Renal cortical epithelial cell (primary cell): ENCODE data around the gene LRRC43. TPM values are rescaled to one million over a fixed set of nuclear protein-coding genes. Genes with fewer than 3 reads are reported as not detected.
A peak's percentile ranks its signal among the peaks of the same experiment; 100 is the strongest.

ENCODE experiments used
- DNase-seq: peaks from one replicate; pipeline ENCODE4 v3.0.0-alpha.2; 2011; ENCODE audit warnings: low read depth
- total RNA-seq: library from RNA; depleted of rRNA; stranded (reverse); fragments of >200 nt; gene quantifications from 2 replicates; pipeline ENCODE4 v1.2.3, GENCODE V29; 2014

The LRRC43 gene
- total RNA-seq, 1 donor from 2014 or later = 1.3 TPM

- peak; percentile 95 for DNase-seq
These were observed 42.9 kb downstream of the LRRC43 start, which contains the start of gene DIABLO for GRCh38 chr12:122225683-122226365. Gene DIABLO, minus strand, starts transcription at chr12:122226052. Its CDS starts 38 bp downstream, at chr12:122226014.

- DNase-seq = no peak
These were observed 43.6 kb downstream of the LRRC43 start for GRCh38 chr12:122226366-122227125.

GRCh38 chr12:122227341-122227740 is 44.4 kb downstream of the LRRC43 start:
- DNase-seq = no peak

- no peak for DNase-seq
These were observed 45.2 kb downstream of the LRRC43 start for GRCh38 chr12:122228092-122228491.

GRCh38 chr12:122230798-122231197 is 47.9 kb downstream of the LRRC43 start:
- no peak for DNase-seq

- DNase-seq = no peak
These were observed 49.8 kb downstream of the LRRC43 start for GRCh38 chr12:122232691-122233090.

GRCh38 chr12:122235741-122236140 is 52.8 kb downstream of the LRRC43 start:
- DNase-seq = no peak

GRCh38 chr12:122238861-122239260 is 55.9 kb downstream of the LRRC43 start:
- DNase-seq = no peak

GRCh38 chr12:122243965-122244364 is 61.0 kb downstream of the LRRC43 start:
- DNase-seq = no peak

GRCh38 chr12:122244565-122245371 is 61.8 kb downstream of the LRRC43 start:
- no peak for DNase-seq

- DNase-seq = no peak
These were observed 62.6 kb downstream of the LRRC43 start for GRCh38 chr12:122245553-122245952.

GRCh38 chr12:122250047-122250446 is 67.1 kb downstream of the LRRC43 start:
- no peak for DNase-seq

GRCh38 chr12:122250536-122250935 is 67.6 kb downstream of the LRRC43 start:
- no peak for DNase-seq

Other genes with a start within 250 kb of the LRRC43 start
- 9.7 and 24.8 TPM in 2 replicates for gene BCL7A, start 161.2 kb upstream of the LRRC43 start, total RNA-seq
- 16.1 and 58.8 TPM in 2 replicates for gene MLXIP, start 104.4 kb upstream of the LRRC43 start, total RNA-seq
- gene IL31, start 8.9 kb upstream of the LRRC43 start, total RNA-seq = not detected in 2 replicates
- 2.6 and 18.9 TPM in 2 replicates for gene B3GNT4, start 20.6 kb downstream of the LRRC43 start, total RNA-seq
- 106 and 138 TPM in 2 replicates for gene DIABLO, start 42.9 kb downstream of the LRRC43 start, total RNA-seq
- 20.1 and 32.0 TPM in 2 replicates for gene VPS33A, start 83.4 kb downstream of the LRRC43 start, total RNA-seq
- 38.6 and 76.7 TPM in 2 replicates for gene CLIP1, start 239.5 kb downstream of the LRRC43 start, total RNA-seq